ENCODE results near the gene SMPD3. TPM values are rescaled to one million over a fixed set of nuclear protein-coding genes. Genes with fewer than 3 reads are reported as not detected.

The SMPD3 gene
- total and polyA plus RNA-seq, 2 of the 8 experiments (the other 6 are each of a cell fraction or from before 2014, with no cell fraction given): 0.39 to 1.3 TPM

DNA sequence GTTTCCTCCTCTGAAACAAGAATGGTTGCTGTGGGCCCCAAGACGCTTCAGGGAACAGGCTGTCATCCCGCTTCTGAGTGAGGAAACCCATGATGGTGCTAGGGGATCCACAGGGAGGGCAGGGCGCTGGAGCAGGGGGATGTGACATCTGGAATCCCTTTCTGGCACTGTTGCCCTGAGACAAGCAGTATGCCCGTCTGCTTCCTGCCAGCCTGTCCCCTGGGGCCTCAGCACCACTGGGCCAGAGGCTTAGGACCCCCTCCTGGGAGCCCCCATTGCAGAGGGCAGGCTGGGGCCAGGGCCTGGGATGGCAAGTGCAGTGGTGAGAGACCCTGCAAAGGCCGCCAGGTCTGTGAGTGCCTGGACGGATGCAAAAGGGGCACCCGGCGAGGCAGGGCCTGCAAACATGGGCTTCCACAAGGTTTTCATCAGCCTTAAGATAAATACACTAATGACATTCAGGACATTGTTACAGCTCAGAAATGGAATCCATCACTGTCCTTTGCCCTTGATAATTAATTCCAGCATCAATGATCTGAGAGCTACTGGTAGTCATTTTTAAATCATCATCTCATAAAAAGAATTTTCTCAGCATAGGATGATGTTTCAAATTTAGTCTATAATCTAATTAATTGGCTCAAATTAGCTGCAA, 85.9 kb downstream of the SMPD3 start:
- no peak overlapping the region for H2BK120ac ChIP-seq (replicated peaks; ENCODE audit: low read depth, low read length)
- H2BK12ac ChIP-seq (ENCODE audit: low read depth, low read length): no peak overlapping the region
- no peak overlapping the region for H2BK15ac ChIP-seq (ENCODE audit: low read length)
- H3K27ac ChIP-seq (ENCODE audit: low read depth, low read length): no peak overlapping the region
- H3K9me3 ChIP-seq (ENCODE audit: insufficient read depth in 2 of 2, low read depth in 1 of 2, low read length in 1 of 2): no peaks in the 10 kb centered on the region
- H3K4me2 ChIP-seq (ENCODE audit: insufficient read depth in 1 of 2, low read depth in 2 of 2, low read length in 2 of 2): no peak overlapping the region
- no peak for FAIRE-seq
- H2BK5ac ChIP-seq (ENCODE audit: low read depth, low read length): no peak overlapping the region
- 95% methylated on average over 8 of the region's 8 CpGs; no CpG with 5 or more reads in 1 of the 2 experiments for WGBS, 2 experiments (ENCODE audit: extremely low coverage in 1 of 2, insufficient coverage in 1 of 2, insufficient read length in 1 of 2, insufficient replicate concordance in 2 of 2, low coverage in 1 of 2, low lambda C conversion rate in 2 of 2, missing lambda C conversion rate in 1 of 2)
- H3K9ac ChIP-seq (replicated peaks in 1 of 4; ENCODE audit: extremely low read depth in 1 of 4, low read depth in 3 of 4, low read length in 3 of 4): no peak overlapping the region
- no peak overlapping the region for H4K5ac ChIP-seq (ENCODE audit: insufficient read length, low read depth, low read length)
- H3K23me2 ChIP-seq (ENCODE audit: low read depth, low read length): no peaks in the 10 kb centered on the region
- H4K91ac ChIP-seq (replicated peaks; ENCODE audit: insufficient read length, low read length): no peak overlapping the region
- POLR2A ChIA-PET (ENCODE audit: partially characterized antibody): interaction anchor here (0.8 to 3.1 kb wide), 9 partner anchors 16 to 62 kb away, joined by 3 to 9 read pairs (median 3); partner anchors contain the start of genes PRMT7 and SLC7A6OS
- H3K4ac ChIP-seq (replicated peaks; ENCODE audit: insufficient read length, low read depth, low read length): no peak overlapping the region
- no peak overlapping the region for H3K18ac ChIP-seq (ENCODE audit: extremely low read depth, low read length)
- no peaks in the 10 kb centered on the region for H3K27me3 ChIP-seq (replicated peaks in 1 of 4; ENCODE audit: control insufficient read depth in 3 of 4, extremely low read depth in 1 of 4, insufficient read depth in 3 of 4, low read length in 3 of 4)
- H3K56ac ChIP-seq (replicated peaks; ENCODE audit: insufficient read length, low read depth, low read length): no peak overlapping the region
- H2AFZ ChIP-seq (ENCODE audit: low read length): no peak overlapping the region
- no peaks in the 10 kb centered on the region for H4K20me1 ChIP-seq (replicated peaks in 1 of 2; ENCODE audit: control insufficient read depth in 1 of 2, insufficient read depth in 2 of 2, low read length in 2 of 2)
- no peak overlapping the region for H3K4me3 ChIP-seq (ENCODE audit: extremely low read depth in 1 of 4, insufficient read depth in 2 of 4, low read depth in 3 of 4, low read length in 4 of 4)
- H3K36me3 ChIP-seq (ENCODE audit: control insufficient read depth in 2 of 4, insufficient read depth in 4 of 4, low read length in 3 of 4): peaks cover 0 to 10% (median 3%) of the 10 kb centered on the region in 4 experiments; a peak in 2 of 8 replicates
- no peak overlapping the region for H3K23ac ChIP-seq (ENCODE audit: insufficient read length)
- H3K79me1 ChIP-seq (ENCODE audit: low read depth, low read length): no peaks in the 10 kb centered on the region
- no peak overlapping the region for H2AK5ac ChIP-seq (ENCODE audit: low read depth, low read length)
- no peak overlapping the region for H4K8ac ChIP-seq (ENCODE audit: extremely low read depth, insufficient read depth, low read length)
- no peak for DNase-seq (ENCODE audit: low read depth in 1 of 2, low spot score in 2 of 2)
- CTCF ChIA-PET (ENCODE audit: partially characterized antibody): interaction anchor here (0.6 to 11.5 kb wide), 18 partner anchors 7 to 459 kb away, joined by 3 to 153 read pairs (median 5); partner anchors contain the start of genes PLA2G15, SLC7A6 and SMPD3
- no peak overlapping the region for H3K14ac ChIP-seq (ENCODE audit: insufficient read length)
- no peaks in the 10 kb centered on the region for H3K79me2 ChIP-seq (ENCODE audit: control insufficient read depth in 1 of 2, insufficient read depth in 2 of 2, low read length in 2 of 2)
- peaks cover 0 to 3% (median 3%) of the 10 kb centered on the region in 4 experiments; a peak in 2 of 7 replicates for H3K4me1 ChIP-seq (replicated peaks in 1 of 4; ENCODE audit: control insufficient read depth in 3 of 4, insufficient read depth in 4 of 4, low read length in 3 of 4)
- H2BK20ac ChIP-seq (ENCODE audit: low read length): no peak overlapping the region
- TF ChIP-seq TBP (IDR thresholded peaks at IDR 0.05; ENCODE audit: low read depth, low read length) (no peak), CEBPB (IDR thresholded peaks at IDR 0.05; ENCODE audit: low read depth, low read length) (no peak), JUN (IDR thresholded peaks at IDR 0.05; ENCODE audit: low read depth, low read length) (no peak), JUND (IDR thresholded peaks at IDR 0.05; ENCODE audit: low read length) (no peak), EZH2 (IDR thresholded peaks at IDR 0.05; ENCODE audit: low read depth, low read length, severe bottlenecking) (no peak), CTBP2 (IDR thresholded peaks at IDR 0.05; ENCODE audit: borderline replicate concordance, insufficient read depth, insufficient read length, low read length) (no peak), SIRT6 (IDR thresholded peaks at IDR 0.05; ENCODE audit: low read length) (no peak), BRCA1 (IDR thresholded peaks at IDR 0.05; ENCODE audit: low read depth, low read length) (no peak), CHD2 (IDR thresholded peaks at IDR 0.05; ENCODE audit: low read length) (no peak), KDM4A (IDR thresholded peaks at IDR 0.05; ENCODE audit: low read depth, low read length, severe bottlenecking) (no peak), BACH1 (IDR thresholded peaks at IDR 0.05; ENCODE audit: low read length) (no peak)
- TF ChIP-seq, protein P1, sequence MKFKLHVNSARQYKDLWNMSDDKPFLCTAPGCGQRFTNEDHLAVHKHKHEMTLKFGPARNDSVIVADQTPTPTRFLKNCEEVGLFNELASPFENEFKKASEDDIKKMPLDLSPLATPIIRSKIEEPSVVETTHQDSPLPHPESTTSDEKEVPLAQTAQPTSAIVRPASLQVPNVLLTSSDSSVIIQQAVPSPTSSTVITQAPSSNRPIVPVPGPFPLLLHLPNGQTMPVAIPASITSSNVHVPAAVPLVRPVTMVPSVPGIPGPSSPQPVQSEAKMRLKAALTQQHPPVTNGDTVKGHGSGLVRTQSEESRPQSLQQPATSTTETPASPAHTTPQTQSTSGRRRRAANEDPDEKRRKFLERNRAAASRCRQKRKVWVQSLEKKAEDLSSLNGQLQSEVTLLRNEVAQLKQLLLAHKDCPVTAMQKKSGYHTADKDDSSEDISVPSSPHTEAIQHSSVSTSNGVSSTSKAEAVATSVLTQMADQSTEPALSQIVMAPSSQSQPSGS (IDR thresholded peaks at IDR 0.05; ENCODE audit: low read length): no peak
